Measurements from ENCODE around the gene LSAMP. TPM values are rescaled to one million over a fixed set of nuclear protein-coding genes. Genes with fewer than 3 reads are reported as not detected.

The LSAMP gene
- total RNA-seq, 1 donor from 2014 or later = 0.11 TPM

- DNase-seq (ENCODE audit: low spot score in 2 of 2) = no peak
- intact Hi-C loops (cut with DNase I) = no loop called here
- TF ChIP-seq CTCF (IDR thresholded peaks at IDR 0.05) = no peak
- H3K4me3 ChIP-seq = no peak overlapping the region
- H3K36me3 ChIP-seq = no peaks in the 10 kb centered on the region
- no peaks in the 10 kb centered on the region for H3K27me3 ChIP-seq
- H3K9me3 ChIP-seq = no peaks in the 10 kb centered on the region
- H3K4me1 ChIP-seq = no peaks in the 10 kb centered on the region
- H3K27ac ChIP-seq = no peak overlapping the region
These were observed 50.9 kb downstream of the LSAMP start for GRCh38 chr3:116394365-116394764.

- Histone ChIP-seq H3K27me3 (no peaks in the 10 kb centered on the region), H3K36me3 (no peaks in the 10 kb centered on the region), H3K27ac (no peak overlapping the region), H3K4me1 (no peaks in the 10 kb centered on the region), H3K4me3 (no peak overlapping the region), H3K9me3 (no peaks in the 10 kb centered on the region)
- no peak for TF ChIP-seq CTCF (IDR thresholded peaks at IDR 0.05)
- intact Hi-C loops (cut with DNase I) = no loop called here
- no peak for DNase-seq (ENCODE audit: low spot score in 2 of 2)
These were observed 52.1 kb downstream of the LSAMP start for GRCh38 chr3:116393199-116393598.

GRCh38 chr3:116392291-116392690, 53.0 kb downstream of the LSAMP start:
- Histone ChIP-seq H3K9me3 (no peaks in the 10 kb centered on the region), H3K36me3 (no peaks in the 10 kb centered on the region), H3K4me3 (no peak overlapping the region), H3K4me1 (no peaks in the 10 kb centered on the region), H3K27ac (no peak overlapping the region), H3K27me3 (no peaks in the 10 kb centered on the region)
- TF ChIP-seq CTCF (IDR thresholded peaks at IDR 0.05) = no peak
- intact Hi-C loops (cut with DNase I) = no loop called here
- no peak for DNase-seq (ENCODE audit: low spot score in 2 of 2)

- Histone ChIP-seq H3K4me3 (no peak overlapping the region), H3K27ac (no peak overlapping the region), H3K9me3 (no peaks in the 10 kb centered on the region), H3K4me1 (no peaks in the 10 kb centered on the region), H3K36me3 (no peaks in the 10 kb centered on the region), H3K27me3 (no peaks in the 10 kb centered on the region)
- no peak for TF ChIP-seq CTCF (IDR thresholded peaks at IDR 0.05)
- DNase-seq (ENCODE audit: low spot score in 2 of 2) = no peak
- intact Hi-C loops (cut with DNase I) = no loop called here
These were observed 53.7 kb downstream of the LSAMP start for GRCh38 chr3:116391296-116392201.

- H3K27ac ChIP-seq = no peak overlapping the region
- DNase-seq (ENCODE audit: low spot score in 2 of 2) = no peak
- H3K36me3 ChIP-seq = no peaks in the 10 kb centered on the region
- intact Hi-C loops (cut with DNase I) = no loop called here
- no peaks in the 10 kb centered on the region for H3K4me1 ChIP-seq
- TF ChIP-seq CTCF (IDR thresholded peaks at IDR 0.05) = no peak
- no peak overlapping the region for H3K4me3 ChIP-seq
- H3K27me3 ChIP-seq = no peaks in the 10 kb centered on the region
- H3K9me3 ChIP-seq = no peaks in the 10 kb centered on the region
These were observed 55.0 kb downstream of the LSAMP start for GRCh38 chr3:116390318-116390717.

All from ascending aorta (tissue), 2 donors.